ENCODE measurements around the gene OR51S1. TPM values are rescaled to one million over a fixed set of nuclear protein-coding genes. Genes with fewer than 3 reads are reported as not detected.
"Not testable (repeated sequence)": the region's sequence is repeated elsewhere in the genome, so short reads cannot be mapped to it uniquely, and the experiment has no call there.

OR51S1 gene, protein sequence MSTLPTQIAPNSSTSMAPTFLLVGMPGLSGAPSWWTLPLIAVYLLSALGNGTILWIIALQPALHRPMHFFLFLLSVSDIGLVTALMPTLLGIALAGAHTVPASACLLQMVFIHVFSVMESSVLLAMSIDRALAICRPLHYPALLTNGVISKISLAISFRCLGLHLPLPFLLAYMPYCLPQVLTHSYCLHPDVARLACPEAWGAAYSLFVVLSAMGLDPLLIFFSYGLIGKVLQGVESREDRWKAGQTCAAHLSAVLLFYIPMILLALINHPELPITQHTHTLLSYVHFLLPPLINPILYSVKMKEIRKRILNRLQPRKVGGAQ
- not detected for polyA plus RNA-seq (ENCODE audit: insufficient read length)

DNA sequence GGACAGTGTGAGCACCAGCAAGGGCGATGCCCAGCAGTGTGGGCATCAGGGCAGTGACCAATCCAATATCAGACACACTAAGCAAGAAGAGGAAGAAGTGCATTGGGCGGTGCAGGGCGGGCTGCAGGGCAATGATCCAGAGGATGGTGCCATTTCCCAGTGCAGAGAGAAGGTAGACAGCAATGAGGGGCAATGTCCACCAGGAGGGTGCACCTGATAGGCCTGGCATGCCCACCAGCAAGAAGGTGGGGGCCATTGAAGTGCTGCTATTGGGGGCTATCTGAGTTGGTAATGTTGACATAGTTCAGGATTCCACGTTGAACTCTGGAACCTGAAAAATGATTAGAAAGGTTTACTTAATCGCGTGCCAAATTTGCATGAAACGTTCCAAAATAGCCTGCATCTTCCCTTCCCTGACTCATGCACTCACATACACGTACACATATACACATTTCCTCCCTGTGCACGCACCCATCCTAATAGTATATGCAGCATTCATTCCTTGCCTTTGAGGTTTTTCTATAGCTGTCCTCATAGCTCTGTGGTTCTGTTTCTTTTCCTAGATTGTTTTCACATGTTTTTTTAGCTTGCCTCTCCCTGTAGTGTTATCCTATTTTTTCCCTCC is at the start of gene OR51S1:
Gene OR51S1, minus strand, starts transcription at position 301 of the 625 bp plus-strand sequence. Its CDS starts 0 bp downstream, at position 301.
- no peak for DNase-seq

GRCh38 chr11:4891996-4892640 is 43.1 kb upstream of the OR51S1 start:
- DNase-seq: peak; percentile 19

- no peak for DNase-seq
Measured at GRCh38 chr11:4890279-4890678, 41.3 kb upstream of the OR51S1 start.

DNA sequence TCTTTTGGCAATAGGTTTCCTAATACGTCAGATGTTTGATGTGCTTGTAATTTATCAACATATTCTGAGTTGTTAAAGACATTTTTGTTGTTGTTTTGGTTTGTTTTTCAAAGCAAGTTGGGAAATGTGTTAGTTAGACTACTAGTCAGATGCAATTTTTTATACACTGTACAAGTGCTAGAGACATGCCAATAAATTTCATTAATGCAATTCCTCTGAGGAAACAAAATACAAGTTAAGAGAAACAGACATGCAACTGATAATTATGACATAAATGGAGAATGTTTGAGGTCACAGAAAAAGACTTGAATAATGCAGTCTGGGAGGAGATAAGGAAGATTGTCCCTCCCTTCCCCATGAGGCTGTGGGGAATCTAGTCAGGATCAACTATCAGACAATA is 38.6 kb upstream of the OR51S1 start:
- no peak for DNase-seq

DNA sequence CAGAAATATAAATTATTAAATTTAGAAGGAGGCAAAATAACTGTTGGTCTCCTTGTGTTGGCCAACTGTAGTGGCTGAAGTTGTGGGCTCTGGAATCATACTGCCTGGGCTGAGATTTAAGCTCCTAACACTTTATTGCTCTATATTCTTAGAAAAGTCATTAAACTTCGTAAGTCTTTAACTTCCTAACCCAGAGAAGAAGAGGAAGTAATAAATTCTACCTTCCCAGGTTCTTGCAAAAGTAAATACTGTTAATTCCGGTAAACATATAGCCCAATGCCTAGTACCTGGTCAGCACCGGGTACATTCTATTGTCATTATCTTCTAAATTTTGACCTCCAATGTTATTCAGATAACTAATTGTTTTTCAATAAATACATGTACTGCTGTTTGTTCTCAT is 37.2 kb upstream of the OR51S1 start:
- no peak for DNase-seq

- DNase-seq: peak; percentile 21
Measured at GRCh38 chr11:4884361-4884760, 35.4 kb upstream of the OR51S1 start.

DNA sequence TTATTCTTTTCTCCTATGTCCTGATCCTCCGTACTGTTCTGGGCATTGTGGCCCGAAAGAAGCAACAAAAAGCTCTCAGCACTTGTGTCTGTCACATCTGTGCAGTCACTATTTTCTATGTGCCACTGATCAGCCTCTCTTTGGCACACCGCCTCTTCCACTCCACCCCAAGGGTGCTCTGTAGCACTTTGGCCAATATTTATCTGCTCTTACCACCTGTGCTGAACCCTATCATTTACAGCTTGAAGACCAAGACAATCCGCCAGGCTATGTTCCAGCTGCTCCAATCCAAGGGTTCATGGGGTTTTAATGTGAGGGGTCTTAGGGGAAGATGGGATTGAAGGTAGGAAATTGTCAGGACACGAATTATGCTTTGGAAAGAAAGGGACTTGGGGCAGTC is 33.5 kb upstream of the OR51S1 start:
- no peak for DNase-seq

DNA sequence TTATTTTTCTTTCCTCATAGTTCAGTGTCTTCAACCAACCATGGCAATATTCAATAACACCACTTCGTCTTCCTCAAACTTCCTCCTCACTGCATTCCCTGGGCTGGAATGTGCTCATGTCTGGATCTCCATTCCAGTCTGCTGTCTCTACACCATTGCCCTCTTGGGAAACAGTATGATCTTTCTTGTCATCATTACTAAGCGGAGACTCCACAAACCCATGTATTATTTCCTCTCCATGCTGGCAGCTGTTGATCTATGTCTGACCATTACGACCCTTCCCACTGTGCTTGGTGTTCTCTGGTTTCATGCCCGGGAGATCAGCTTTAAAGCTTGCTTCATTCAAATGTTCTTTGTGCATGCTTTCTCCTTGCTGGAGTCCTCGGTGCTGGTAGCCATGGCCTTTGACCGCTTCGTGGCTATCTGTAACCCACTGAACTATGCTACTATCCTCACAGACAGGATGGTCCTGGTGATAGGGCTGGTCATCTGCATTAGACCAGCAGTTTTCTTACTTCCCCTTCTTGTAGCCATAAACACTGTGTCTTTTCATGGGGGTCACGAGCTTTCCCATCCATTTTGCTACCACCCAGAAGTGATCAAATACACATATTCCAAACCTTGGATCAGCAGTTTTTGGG is 33.0 kb upstream of the OR51S1 start, which contains the start of gene OR51T1:
Gene OR51T1, plus strand, starts transcription at position 41 of the 641 bp plus-strand sequence. Its CDS starts 0 bp downstream, at position 41.
- no peak for DNase-seq

DNA sequence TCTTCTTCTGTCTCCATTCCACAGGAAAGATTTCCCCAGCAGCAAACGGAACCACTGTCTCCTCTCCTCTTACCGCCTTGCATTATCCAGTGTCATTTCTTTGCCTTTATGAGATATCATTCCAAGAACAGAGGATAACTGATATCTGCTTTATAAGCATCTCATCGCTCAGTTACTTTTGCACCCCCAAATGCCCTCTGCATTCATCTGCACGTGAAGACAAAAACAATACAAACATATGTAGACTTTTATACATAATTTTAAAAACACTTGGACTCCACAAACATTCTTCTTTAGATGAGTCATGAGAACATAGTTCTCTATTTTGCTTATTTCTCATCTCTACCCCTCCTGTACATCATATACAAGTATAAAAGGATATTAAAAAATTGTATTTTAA is 32.2 kb upstream of the OR51S1 start:
- no peak for DNase-seq

- no peak for DNase-seq
Measured at GRCh38 chr11:4865855-4866254, 16.8 kb upstream of the OR51S1 start.

DNA sequence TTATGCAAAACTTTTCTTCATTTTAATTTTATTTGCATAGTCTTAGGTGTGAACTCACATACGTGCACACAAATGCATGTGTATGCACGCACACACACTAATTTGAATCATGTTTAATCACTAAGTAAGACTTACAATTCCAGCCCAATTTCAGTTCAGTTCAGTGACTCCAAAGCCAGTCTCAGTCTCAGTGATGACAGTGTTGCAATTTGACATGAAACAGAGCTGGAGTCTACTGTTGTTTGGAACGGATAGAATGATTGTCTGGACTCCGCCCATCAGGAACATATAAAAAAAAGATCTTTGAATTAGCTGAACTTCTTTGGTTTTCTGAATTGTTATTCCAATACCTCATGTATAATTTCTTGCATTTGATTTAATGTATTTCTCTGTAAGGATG is 14.9 kb upstream of the OR51S1 start:
- no peak for DNase-seq

DNA sequence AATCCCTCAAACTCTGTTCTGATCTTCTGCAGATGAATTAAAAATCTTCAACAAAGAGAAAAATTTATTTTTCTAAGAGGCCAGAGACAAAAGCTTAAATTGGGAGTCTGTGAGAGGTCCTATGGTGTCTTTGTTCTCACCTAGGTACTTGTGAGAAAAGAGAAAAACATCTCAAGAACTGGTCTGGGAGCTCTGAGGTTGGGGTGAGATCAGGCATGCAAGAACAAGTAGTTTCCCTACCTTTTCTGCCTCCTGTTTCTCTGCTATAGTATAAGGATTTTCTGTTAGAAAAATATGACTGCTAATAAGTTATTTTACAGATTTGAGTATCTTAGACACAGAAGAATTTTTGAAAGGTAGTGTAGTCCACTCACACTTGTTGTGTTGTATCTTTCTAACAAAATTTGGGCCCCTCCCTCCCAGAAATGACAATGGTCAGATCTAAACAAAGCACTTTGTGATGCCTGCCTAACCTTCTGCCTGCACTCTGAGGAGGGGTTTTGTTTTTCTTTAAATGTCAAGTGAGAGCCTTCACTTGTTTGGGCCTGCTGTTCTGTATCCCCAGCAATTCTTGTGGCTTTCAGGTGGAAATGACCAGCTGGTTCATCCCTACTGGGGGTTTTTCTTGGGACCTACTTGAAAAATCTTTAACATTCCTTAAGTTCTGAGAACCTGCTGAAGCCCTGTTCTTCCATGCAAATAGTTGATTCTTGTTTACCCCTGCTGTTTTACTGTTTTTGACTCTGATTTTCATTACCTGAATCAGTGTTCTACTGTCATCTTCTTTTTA is 13.6 kb upstream of the OR51S1 start:
- DNase-seq: no peak

GRCh38 chr11:4854286-4854685 is 5.3 kb upstream of the OR51S1 start:
- DNase-seq: not testable (repeated sequence)

DNA sequence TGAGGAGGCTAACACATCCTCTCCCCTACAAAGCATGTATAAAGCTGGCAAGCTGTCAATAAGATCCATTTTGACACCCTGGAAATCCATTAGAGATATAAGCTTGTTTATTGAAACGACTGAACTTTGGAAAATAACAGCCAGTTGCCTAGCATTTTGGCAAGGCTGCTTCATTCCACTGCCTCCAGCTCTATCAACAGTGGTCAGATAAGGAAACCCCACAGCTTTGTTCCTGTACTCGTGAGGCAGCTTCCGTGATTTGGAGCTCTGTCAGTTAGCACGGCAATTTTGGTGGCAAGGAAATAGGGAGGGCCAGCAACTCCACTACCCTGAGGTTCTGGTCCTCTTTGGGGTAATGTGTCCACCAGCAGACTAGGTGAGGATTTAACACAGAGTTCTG is 2.0 kb upstream of the OR51S1 start:
- no peak for DNase-seq

DNA sequence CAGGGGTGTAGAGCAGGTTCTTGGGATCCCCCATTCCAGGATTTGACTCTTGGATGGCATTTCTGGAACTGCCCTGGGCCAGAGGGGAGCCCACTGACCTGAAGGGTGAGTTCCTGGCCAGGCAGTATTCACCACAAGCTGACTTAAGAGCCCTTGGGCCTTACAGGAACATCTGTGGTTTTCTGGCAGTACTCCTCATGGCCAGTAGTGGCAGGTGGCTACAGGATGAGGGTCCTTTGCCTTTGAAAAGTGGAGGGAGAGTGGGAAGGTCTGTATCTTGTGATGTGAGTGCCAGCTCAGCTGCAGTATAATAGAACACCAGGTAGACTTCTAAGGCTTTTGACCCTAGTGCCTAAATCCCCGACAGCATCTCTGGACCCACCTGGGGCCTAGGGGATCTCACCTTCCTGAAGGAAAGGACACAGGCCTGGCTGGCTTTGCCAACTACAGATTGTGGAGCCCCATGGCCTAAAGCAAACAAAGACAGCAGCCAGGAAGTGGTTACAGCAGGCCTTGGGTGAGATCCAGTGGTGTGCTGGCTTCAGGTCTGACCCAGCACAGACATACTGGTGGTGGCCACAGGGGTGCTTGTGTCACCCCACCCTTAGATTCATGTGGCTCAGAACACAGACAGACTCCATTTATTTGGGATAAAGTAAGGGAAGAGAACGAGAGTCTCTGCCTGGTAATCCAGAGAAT is 9.0 kb downstream of the OR51S1 start:
- no peak for DNase-seq

DNA sequence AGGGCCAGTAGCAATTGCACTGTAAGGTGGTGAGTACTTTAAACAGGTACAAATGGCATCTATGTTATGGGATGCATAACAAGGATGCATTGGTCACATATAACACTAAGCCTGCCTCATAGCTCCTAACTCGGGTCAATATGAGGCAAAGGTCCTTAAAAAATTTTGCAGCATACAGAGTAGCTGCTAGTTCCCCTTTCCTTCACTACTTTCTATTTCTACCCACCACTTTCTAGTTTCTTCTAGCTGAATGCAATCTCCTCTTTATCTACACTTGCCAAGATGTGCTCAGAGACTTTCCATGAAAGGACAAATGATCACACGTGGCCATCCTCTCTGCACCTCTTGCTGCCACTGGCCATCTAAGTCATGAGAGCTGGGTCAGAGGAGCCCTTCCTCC is 18.1 kb downstream of the OR51S1 start:
- no peak for DNase-seq

DNA sequence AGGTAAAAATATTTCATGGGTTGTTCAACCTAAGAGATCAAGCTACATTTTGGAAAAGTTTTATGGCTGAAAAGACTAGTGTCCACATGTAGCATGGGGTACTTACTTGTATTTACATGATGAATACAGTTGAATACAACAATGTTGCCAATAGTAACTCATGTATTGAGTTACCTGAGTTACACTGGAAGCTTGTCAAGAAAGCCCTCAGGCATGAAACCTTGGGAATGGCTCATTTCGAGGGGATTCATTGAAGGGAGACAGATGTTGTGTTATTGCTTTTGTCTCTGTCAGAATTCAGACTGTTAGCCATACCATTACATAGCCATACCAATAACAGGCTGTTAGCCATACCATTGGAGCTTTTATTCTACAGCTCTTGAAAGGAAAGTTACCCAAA is 18.7 kb downstream of the OR51S1 start:
- no peak for DNase-seq

- no peak for DNase-seq
Measured at GRCh38 chr11:4826425-4826824, 22.6 kb downstream of the OR51S1 start.

GRCh38 chr11:4825132-4825531 is 23.9 kb downstream of the OR51S1 start:
- no peak for DNase-seq

DNA sequence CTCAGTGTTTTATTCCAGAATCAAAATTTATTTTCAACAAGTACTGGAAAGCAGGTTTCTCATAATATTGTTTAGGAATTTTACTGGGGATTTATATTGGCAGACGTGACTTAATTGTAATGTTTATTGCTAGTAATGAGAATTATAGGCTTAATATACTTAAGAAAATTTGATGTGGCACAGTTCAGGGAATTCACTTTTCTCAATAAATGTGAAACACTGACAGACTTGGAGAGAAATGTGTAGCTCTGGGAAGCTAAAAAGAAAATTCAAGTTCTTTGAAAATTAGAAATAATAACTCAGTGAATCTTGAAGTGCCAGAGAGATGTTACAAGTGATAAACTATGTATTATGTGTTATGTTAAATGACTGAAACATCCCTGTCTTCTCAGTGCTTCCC is 28.0 kb downstream of the OR51S1 start, which contains the start of gene OR51F2:
Gene OR51F2, plus strand, starts transcription at position 301 of the 400 bp plus-strand sequence. CDS start 101 bp downstream, outside the sequence.
- no peak for DNase-seq

GRCh38 chr11:4809246-4809645 is 39.8 kb downstream of the OR51S1 start:
- DNase-seq: no peak

GRCh38 chr11:4808476-4808875 is 40.5 kb downstream of the OR51S1 start:
- no peak for DNase-seq
